Activated T-helper 1 cell treated with anti-CD3 and anti-CD28 coated beads, Interleukin-12 subunit alpha, Interleukin-12 subunit beta, Interleukin-2, Interleukin-4 antibody, amounts not matched to agents 30 ng/mL and 10 ng/mL and 1 ng/mL, durations not matched to agents 14 hours and 24 hours and 36 hours (primary cell): ENCODE data around the gene MAP4. TPM values are rescaled to one million over a fixed set of nuclear protein-coding genes. Genes with fewer than 3 reads are reported as not detected.
A peak's percentile ranks its signal among the peaks of the same experiment; 100 is the strongest.
"Not testable (repeated sequence)": the region's sequence is repeated elsewhere in the genome, so short reads cannot be mapped to it uniquely, and the experiment has no call there.

Experiments
- DNase-seq: peaks from one replicate; pipeline ENCODE4 v3.0.0; 2021; ENCODE audit warnings: low spot score
- H3K27ac Mint-ChIP-seq: one replicate; pipeline ENCODE4 v1.8.0; 2021; ENCODE audit warnings: mild to moderate bottlenecking, mixed read lengths
- H3K27me3 Mint-ChIP-seq: one replicate; pipeline ENCODE4 v1.8.0; 2022; ENCODE audit warnings: mild to moderate bottlenecking, moderate library complexity, mixed read lengths; ENCODE audit not compliant: insufficient read depth
- H3K36me3 Mint-ChIP-seq: one replicate; pipeline ENCODE4 v1.8.0; 2021; ENCODE audit warnings: low read depth, mixed read lengths
- H3K4me1 Mint-ChIP-seq: one replicate; pipeline ENCODE4 v1.8.0; 2021; ENCODE audit warnings: low read depth, mixed read lengths
- H3K4me3 Mint-ChIP-seq: one replicate; pipeline ENCODE4 v1.8.0; 2021; ENCODE audit warnings: mild to moderate bottlenecking, moderate library complexity, mixed read lengths
- H3K9me3 Mint-ChIP-seq: one replicate; pipeline ENCODE4 v1.8.0; 2021; ENCODE audit warnings: mixed read lengths
- intact Hi-C: fragments of 100-400 bp; cut with micrococcal nuclease; formaldehyde crosslinking; loops from one replicate; pipeline ENCODE4 v1.15.1; 2024
- total RNA-seq: library from RNA; stranded (reverse); gene quantifications from 2 replicates; pipeline ENCODE4 v1.2.3, GENCODE V29; 2022

Gene MAP4
- total RNA-seq, 1 donor from 2014 or later: 120 TPM

DNA sequence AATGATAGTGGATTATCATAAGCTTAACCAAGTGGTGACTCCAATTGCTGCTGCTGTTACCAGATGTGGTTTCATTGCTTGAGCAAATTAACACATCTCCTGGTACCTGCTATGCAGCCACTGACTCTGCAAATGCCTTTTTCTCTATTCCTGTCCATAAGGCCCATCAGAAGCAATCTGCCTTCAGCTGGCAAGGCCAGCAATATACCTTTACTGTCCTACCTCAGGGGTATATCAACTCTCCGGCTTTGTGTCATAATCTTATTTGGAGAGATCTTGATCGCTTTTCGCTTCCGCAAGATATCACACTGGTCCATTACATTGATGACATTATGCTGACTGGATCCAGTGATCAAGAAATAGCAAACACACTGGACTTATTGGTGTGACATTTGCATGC is 9.4 kb downstream of the MAP4 start:
- H3K4me3 Mint-ChIP-seq, H3K4me1 Mint-ChIP-seq, H3K27ac Mint-ChIP-seq, intact Hi-C loops, H3K36me3 Mint-ChIP-seq, H3K27me3 Mint-ChIP-seq, H3K9me3 Mint-ChIP-seq, DNase-seq: not testable (repeated sequence)

DNA sequence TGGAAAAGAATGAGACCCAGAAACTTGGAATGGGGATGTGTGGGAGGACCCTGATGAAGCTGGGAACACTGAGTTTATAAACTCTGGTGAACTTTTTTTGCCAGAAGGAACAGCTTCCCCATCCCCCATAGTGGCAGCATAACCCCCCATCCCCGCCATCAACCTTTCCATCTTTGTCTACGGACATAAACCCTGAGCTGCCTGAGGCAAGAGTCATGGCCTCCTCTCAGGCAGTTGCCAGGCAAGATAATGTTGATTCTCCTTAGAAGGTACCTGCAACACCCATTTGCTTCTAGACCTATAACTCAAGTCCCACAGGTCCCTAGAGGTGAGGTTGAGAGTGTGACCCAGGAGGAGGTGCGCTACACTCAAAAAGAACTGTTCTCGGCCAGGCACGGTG is 11.5 kb downstream of the MAP4 start:
- Mint-ChIP-seq H3K27me3 (no peaks in the 10 kb centered on the region), H3K27ac (no peak overlapping the region), H3K4me3 (no peak overlapping the region), H3K4me1 (peaks cover 4% of the 10 kb centered on the region), H3K36me3 (peaks cover 3% of the 10 kb centered on the region), H3K9me3 (no peaks in the 10 kb centered on the region)
- DNase-seq: no peak
- intact Hi-C loops: no loop called here

DNA sequence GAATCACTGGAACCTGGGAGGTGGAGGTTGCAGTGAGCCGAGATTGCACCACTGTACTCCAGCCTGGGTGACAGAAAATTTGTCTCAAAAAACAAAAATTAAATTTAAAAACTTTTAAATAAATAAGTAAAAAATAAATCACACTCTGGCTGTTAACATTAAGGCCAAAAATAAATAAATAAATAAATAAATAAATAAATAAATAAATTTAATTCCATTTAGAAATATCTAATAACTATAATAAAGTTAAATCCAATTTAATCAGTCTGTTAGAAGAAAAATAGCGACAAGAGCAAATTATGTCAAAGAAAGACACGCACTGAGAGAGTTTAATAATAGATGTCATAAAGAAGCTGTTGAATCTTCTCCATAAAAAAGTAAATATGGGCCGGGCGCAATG is 13.4 kb downstream of the MAP4 start:
- intact Hi-C loops: no loop called here
- peaks cover 4% of the 10 kb centered on the region for H3K4me1 Mint-ChIP-seq
- no peak overlapping the region for H3K27ac Mint-ChIP-seq
- H3K4me3 Mint-ChIP-seq: no peak overlapping the region
- H3K9me3 Mint-ChIP-seq: no peaks in the 10 kb centered on the region
- H3K27me3 Mint-ChIP-seq: no peaks in the 10 kb centered on the region
- no peak for DNase-seq
- peaks cover 3% of the 10 kb centered on the region for H3K36me3 Mint-ChIP-seq

DNA sequence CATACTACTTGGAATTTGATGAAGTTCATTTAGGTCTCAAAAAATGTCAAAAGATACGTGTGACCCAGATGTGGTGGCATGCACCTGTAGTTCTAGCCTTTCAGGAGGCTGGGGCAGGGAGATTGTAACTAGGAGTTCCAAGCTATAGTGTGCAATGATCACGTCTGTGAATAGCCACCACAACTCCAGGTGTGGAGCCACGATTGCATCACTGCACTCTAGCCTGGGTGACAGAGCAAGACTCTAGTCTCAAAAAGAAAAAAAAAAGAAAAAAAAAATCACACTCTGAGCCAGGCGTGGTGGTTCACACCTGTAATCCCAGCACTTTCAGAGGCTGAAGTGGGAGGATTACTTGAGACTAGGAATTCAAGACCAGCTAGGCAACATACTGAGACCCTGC is 14.2 kb downstream of the MAP4 start:
- H3K36me3 Mint-ChIP-seq: peaks cover 3% of the 10 kb centered on the region
- no peaks in the 10 kb centered on the region for H3K9me3 Mint-ChIP-seq

DNA sequence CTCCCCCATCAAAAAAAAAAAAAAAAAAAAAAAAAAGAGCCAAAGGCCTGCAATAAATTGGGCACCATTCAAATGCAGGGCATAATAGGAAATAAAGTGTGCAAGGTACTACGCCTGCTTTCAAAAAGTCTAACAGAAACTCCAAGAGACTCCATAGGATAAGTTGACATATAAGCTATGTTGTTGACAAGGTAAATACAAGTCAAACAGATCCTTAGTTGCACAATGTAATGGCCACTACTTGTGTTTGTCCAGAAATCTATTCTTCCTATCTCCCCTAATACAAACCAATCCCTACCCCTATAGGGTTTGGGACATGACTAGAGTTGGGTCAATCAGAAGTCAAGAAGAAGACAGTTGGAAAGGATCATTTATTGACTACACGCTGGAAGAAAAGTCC is 16.0 kb downstream of the MAP4 start:
- DNase-seq: no peak
- intact Hi-C loops: no loop called here
- Mint-ChIP-seq H3K4me3 (no peak overlapping the region), H3K9me3 (no peaks in the 10 kb centered on the region), H3K36me3 (peaks cover 16% of the 10 kb centered on the region), H3K27me3 (no peaks in the 10 kb centered on the region), H3K4me1 (peaks cover 13% of the 10 kb centered on the region), H3K27ac (no peak overlapping the region)

More for the DNA sequence above, 14.2 kb downstream of the MAP4 start:
- peaks cover 5% of the 10 kb centered on the region for H3K4me1 Mint-ChIP-seq
- intact Hi-C loops: no loop called here
- no peaks in the 10 kb centered on the region for H3K27me3 Mint-ChIP-seq
- DNase-seq: no peak
- no peak overlapping the region for H3K4me3 Mint-ChIP-seq
- no peak overlapping the region for H3K27ac Mint-ChIP-seq

DNA sequence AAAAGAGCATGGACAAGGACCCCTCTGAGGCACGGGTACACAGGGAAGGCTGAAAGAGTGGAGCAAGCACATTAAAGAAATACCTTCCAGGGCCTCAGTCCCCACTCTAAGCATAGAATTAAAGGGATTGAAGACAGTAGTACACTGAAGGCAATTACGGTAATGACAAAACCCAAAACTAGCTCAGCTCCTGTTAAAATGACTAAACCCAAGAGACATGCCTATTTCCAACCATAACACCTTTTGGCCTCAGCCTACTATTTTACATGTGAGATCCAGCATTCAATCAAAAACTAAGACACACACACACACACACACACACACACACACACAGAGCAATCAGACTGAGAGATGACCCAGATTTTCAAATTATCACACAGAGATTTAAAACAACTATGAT is 19.8 kb downstream of the MAP4 start:
- Mint-ChIP-seq H3K36me3 (peaks cover 22% of the 10 kb centered on the region), H3K4me3 (no peak overlapping the region), H3K27ac (peak overlapping the region; percentile 1), H3K4me1 (peaks cover 8% of the 10 kb centered on the region), H3K27me3 (no peaks in the 10 kb centered on the region), H3K9me3 (no peaks in the 10 kb centered on the region)
- intact Hi-C loops: no loop called here
- no peak for DNase-seq

DNA sequence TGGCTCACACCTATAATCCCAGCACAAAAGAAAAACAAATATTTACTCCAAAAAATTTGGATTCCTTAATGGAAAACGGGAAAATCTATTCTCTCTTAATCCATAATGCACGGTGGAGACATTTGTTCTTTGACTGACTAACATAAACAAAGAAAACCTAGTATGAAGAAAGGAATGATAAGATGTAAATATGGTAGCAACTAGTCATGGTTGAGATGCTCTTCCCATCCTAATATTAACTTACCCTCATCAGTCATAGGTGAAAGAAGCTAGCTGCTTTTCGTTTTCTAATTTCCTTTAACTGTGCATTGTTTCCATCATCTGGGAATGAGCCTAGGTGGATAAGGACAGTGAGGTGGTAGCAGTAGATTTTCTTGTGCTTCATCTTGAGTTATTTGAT is 22.0 kb downstream of the MAP4 start:
- intact Hi-C loops: no loop called here
- DNase-seq: no peak
- H3K4me1 Mint-ChIP-seq: peaks cover 19% of the 10 kb centered on the region
- no peaks in the 10 kb centered on the region for H3K9me3 Mint-ChIP-seq
- no peaks in the 10 kb centered on the region for H3K27me3 Mint-ChIP-seq
- no peak overlapping the region for H3K4me3 Mint-ChIP-seq
- H3K27ac Mint-ChIP-seq: no peak overlapping the region
- peaks cover 26% of the 10 kb centered on the region for H3K36me3 Mint-ChIP-seq

DNA sequence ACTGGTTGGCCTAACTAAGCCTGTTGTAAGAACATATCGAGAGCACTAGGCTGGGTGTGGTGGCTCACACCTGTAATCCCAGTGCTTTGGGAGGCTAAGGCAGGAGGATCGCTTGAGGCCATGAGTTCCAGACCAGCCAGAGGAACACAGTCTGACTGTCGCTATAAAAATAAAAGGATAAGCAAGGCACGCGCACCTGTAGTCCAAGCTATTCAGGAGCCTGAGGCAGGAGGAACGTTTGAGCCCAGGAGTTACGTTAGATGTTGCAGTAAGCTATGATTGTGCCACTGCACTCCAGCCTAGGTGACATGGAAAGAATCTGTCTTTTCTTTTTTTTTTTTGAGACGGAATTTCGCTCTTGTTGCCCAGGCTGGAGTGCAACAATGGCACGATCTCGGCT is 24.9 kb downstream of the MAP4 start:
- intact Hi-C loops: no loop called here
- Mint-ChIP-seq H3K36me3 (peaks cover 20% of the 10 kb centered on the region), H3K9me3 (no peaks in the 10 kb centered on the region), H3K27ac (no peak overlapping the region), H3K4me1 (peaks cover 13% of the 10 kb centered on the region), H3K27me3 (no peaks in the 10 kb centered on the region), H3K4me3 (no peak overlapping the region)
- no peak for DNase-seq

DNA sequence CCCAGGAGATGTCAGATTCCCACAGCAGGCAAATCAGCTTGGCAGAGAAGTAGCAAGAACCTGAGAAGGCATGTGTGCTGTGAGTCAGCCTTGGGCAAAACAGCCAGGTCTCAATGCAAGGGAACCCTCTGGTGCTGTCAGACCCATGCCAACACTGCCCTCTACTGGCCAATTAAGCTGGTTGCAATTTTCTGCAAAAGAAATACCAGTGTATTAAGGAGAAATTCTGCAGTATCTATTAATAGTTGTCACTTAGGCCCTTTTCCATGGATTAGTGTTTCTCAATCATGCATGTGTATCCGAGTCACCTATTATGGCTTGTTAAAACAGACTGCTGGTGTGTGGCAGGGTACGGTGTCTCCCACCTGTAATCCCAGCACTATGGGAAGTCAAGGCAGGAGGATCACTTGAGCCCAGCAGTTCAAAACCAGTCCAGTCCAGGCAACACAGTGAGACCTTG is 26.2 kb downstream of the MAP4 start:
- peaks cover 11% of the 10 kb centered on the region for H3K4me1 Mint-ChIP-seq
- H3K27me3 Mint-ChIP-seq: no peaks in the 10 kb centered on the region
- DNase-seq: peak; percentile 54
- peaks cover 14% of the 10 kb centered on the region for H3K36me3 Mint-ChIP-seq
- H3K9me3 Mint-ChIP-seq: no peaks in the 10 kb centered on the region
- no peak overlapping the region for H3K27ac Mint-ChIP-seq
- intact Hi-C loops: loop anchor here (1.0 kb wide), 4 partner anchors 152 to 468 kb away; no protein-coding TSS in a partner anchor
- no peak overlapping the region for H3K4me3 Mint-ChIP-seq

DNA sequence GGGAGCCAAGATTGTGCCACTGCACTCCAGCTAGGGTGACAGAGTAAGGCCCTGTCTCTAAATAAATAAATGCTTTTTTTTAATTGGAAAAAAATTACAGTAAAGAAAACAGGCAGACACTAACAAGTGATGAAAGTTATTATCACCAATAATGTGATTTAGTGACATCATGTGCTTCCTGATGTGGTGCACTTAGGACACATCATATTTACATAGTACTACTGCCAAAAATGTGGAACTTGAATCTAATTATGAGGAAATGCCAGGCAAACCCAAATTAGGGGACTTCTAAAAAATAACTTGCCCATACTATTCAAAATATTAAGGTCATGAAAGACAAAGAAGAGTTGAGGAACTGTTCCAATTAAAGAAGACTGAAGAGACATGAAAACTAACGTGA is 30.8 kb downstream of the MAP4 start:
- no peak for DNase-seq
- H3K9me3 Mint-ChIP-seq: no peaks in the 10 kb centered on the region
- intact Hi-C loops: no loop called here
- H3K27ac Mint-ChIP-seq: no peak overlapping the region
- no peak overlapping the region for H3K4me3 Mint-ChIP-seq
- no peaks in the 10 kb centered on the region for H3K27me3 Mint-ChIP-seq
- peaks cover 11% of the 10 kb centered on the region for H3K4me1 Mint-ChIP-seq
- H3K36me3 Mint-ChIP-seq: peaks cover 7% of the 10 kb centered on the region

DNA sequence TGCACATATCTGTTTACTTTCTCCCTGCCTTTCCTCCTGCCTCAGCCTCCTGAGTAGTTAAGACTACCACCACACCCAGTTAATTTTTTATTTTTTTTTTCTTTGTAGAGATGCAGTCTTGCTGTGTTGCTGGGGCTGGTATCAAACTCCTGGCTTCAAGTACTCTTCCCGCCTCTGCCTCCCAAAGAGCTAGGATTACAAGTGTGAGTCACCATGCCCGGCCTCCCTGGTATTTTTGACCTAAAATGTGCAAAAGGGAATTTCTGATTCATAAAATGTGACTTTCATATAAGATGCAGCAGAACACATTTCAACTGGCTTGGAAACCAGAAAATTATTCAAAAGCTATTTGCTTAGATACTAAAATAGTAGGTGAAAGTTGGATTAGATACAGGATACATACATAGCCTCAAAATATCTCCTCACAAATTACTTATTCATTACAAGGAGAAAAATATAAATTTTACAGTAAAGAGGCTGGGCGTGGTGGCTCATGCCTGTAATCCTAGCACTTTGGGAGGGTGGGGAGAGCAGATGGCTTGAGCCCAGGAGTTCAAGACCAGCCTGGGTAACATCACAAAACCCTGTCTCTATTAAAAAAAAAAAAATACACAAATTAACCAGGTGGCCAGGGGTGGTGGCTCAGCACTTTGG is 32.0 kb downstream of the MAP4 start:
- H3K4me1 Mint-ChIP-seq: peaks cover under 1% of the 10 kb centered on the region
- H3K27ac Mint-ChIP-seq: no peak overlapping the region
- intact Hi-C loops: no loop called here
- H3K9me3 Mint-ChIP-seq: no peaks in the 10 kb centered on the region
- H3K36me3 Mint-ChIP-seq: peaks cover 3% of the 10 kb centered on the region
- H3K4me3 Mint-ChIP-seq: no peak overlapping the region
- no peak for DNase-seq
- no peaks in the 10 kb centered on the region for H3K27me3 Mint-ChIP-seq

DNA sequence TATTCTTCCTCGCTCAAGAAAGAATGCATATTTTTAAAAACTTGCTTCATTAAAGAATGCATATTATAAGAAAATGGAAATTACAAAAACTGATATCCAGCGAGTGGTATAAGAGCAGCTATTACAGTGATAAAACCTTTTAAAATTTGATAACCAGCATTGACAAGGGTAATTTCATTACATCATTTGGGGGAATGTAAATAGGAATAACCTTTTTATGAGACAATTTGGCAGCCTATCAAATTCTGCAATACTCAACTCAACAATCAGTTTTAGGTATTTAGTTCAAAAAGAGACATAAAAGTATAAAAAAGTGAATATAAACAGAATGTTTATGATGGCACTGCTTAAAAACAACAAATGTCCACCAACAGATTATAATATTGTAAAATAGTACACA is 35.4 kb downstream of the MAP4 start:
- DNase-seq: no peak
- intact Hi-C loops: no loop called here
- no peaks in the 10 kb centered on the region for H3K9me3 Mint-ChIP-seq
- H3K27ac Mint-ChIP-seq: no peak overlapping the region
- H3K27me3 Mint-ChIP-seq: no peaks in the 10 kb centered on the region
- no peak overlapping the region for H3K4me3 Mint-ChIP-seq
- H3K36me3 Mint-ChIP-seq: peaks cover 1% of the 10 kb centered on the region
- H3K4me1 Mint-ChIP-seq: peaks cover 6% of the 10 kb centered on the region

DNA sequence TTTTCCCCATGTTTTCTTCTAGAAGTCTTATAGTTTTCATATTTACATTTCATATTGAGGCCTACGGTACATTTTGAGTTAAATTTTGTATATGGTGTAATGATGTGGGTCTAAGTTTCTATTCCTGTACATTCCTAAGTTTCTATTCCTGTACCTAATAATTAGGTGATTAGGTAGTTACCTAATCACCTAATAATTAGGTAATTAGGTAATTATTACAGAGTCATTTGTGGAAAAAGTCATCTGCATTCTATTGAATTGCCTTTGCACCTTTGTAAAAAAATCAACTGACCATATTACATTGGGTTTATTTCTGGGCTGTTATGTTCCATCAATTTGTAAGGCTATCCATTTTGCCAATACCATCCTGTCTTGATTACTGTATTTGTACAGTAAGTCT is 37.1 kb downstream of the MAP4 start:
- intact Hi-C loops: no loop called here
- Mint-ChIP-seq H3K4me3 (no peak overlapping the region), H3K9me3 (no peaks in the 10 kb centered on the region), H3K27me3 (no peaks in the 10 kb centered on the region), H3K4me1 (peaks cover 6% of the 10 kb centered on the region), H3K27ac (no peak overlapping the region), H3K36me3 (no peaks in the 10 kb centered on the region)
- DNase-seq: no peak

DNA sequence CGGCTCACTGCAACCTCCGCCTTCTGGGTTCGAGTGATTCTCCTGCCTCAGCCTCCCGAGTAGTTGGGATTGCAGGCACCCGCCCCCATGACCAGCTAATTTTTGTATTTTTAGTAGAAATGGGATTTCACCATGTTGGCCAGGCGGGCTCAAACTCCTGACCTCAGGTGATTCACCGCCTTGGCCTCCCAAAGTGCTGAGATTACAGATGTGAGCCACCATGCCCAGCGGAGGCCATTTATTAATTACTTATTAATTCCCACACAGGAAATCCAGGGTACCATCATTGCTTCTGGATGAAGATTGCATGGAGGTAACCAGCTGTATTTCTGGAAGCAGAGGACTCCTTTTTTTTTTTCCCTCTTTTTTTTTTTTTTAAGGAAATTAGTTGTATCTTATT is 37.8 kb downstream of the MAP4 start:
- intact Hi-C loops: no loop called here
- DNase-seq: no peak
- Mint-ChIP-seq H3K4me3 (no peak overlapping the region), H3K4me1 (peaks cover 6% of the 10 kb centered on the region), H3K9me3 (no peaks in the 10 kb centered on the region), H3K36me3 (no peaks in the 10 kb centered on the region), H3K27me3 (no peaks in the 10 kb centered on the region), H3K27ac (no peak overlapping the region)
